Measurements from ENCODE around the gene KANSL1.
"Not testable (repeated sequence)": the region's sequence is repeated elsewhere in the genome, so short reads cannot be mapped to it uniquely, and the experiment has no call there.

The KANSL1 gene

DNA sequence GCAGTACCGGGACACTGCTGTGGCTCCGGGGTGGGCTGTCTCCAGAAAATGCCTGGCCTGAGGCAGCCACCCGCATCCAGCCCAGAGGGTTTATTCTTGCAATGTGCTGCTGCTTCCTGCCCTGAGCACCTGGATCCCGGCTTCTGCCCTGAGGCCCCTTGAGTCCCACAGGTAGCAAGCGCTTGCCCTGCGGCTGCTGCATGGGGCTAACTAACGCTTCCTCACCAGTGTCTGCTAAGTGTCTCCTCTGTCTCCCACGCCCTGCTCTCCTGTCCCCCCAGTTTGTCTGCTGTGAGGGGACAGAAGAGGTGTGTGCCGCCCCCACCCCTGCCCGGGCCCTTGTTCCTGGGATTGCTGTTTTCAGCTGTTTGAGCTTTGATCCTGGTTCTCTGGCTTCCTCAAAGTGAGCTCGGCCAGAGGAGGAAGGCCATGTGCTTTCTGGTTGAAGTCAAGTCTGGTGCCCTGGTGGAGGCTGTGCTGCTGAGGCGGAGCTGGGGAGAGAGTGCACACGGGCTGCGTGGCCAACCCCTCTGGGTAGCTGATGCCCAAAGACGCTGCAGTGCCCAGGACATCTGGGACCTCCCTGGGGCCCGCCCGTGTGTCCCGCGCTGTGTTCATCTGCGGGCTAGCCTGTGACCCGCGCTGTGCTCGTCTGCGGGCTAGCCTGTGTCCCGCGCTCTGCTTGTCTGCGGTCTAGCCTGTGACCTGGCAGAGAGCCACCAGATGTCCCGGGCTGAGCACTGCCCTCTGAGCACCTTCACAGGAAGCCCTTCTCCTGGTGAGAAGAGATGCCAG is 181.3 kb downstream of the KANSL1 start:
- no peak for DNase-seq

DNA sequence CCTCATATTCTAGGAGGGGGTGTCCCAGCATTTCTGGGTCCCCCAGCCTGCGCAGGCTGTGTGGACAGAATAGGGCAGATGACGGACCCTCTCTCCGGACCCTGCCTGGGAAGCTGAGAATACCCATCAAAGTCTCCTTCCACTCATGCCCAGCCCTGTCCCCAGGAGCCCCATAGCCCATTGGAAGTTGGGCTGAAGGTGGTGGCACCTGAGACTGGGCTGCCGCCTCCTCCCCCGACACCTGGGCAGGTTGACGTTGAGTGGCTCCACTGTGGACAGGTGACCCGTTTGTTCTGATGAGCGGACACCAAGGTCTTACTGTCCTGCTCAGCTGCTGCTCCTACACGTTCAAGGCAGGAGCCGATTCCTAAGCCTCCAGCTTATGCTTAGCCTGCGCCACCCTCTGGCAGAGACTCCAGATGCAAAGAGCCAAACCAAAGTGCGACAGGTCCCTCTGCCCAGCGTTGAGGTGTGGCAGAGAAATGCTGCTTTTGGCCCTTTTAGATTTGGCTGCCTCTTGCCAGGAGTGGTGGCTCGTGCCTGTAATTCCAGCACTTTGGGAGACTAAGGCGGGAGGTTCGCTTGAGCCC is 182.5 kb downstream of the KANSL1 start:
- no peak for DNase-seq

DNA sequence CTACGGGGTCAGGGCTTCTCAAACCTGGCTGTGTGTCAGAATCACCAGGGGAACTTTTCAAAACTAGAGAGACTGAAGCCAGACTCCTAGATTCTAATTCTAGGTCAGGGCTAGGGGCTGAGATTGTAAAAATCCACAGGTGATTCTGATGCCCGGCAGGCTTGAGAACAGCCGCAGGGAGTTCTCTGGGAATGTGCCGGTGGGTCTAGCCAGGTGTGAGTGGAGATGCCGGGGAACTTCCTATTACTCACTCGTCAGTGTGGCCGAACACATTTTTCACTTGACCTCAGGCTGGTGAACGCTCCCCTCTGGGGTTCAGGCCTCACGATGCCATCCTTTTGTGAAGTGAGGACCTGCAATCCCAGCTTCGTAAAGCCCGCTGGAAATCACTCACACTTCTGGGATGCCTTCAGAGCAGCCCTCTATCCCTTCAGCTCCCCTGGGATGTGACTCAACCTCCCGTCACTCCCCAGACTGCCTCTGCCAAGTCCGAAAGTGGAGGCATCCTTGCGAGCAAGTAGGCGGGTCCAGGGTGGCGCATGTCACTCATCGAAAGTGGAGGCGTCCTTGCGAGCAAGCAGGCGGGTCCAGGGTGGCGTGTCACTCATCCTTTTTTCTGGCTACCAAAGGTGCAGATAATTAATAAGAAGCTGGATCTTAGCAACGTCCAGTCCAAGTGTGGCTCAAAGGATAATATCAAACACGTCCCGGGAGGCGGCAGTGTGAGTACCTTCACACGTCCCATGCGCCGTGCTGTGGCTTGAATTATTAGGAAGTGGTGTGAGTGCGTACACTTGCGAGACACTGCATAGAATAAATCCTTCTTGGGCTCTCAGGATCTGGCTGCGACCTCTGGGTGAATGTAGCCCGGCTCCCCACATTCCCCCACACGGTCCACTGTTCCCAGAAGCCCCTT is 183.3 kb downstream of the KANSL1 start:
- DNase-seq = no peak

DNA sequence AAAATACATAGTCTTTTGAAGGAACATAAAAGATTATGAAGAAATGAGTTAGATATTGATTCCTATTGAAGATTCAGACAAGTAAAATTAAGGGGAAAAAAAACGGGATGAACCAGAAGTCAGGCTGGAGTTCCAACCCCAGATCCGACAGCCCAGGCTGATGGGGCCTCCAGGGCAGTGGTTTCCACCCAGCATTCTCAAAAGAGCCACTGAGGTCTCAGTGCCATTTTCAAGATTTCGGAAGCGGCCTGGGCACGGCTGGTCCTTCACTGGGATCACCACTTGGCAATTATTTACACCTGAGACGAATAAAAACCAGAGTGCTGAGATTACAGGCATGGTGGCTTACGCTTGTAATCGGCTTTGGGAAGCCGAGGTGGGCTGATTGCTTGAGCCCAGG is 184.6 kb downstream of the KANSL1 start:
- DNase-seq = no peak

DNA sequence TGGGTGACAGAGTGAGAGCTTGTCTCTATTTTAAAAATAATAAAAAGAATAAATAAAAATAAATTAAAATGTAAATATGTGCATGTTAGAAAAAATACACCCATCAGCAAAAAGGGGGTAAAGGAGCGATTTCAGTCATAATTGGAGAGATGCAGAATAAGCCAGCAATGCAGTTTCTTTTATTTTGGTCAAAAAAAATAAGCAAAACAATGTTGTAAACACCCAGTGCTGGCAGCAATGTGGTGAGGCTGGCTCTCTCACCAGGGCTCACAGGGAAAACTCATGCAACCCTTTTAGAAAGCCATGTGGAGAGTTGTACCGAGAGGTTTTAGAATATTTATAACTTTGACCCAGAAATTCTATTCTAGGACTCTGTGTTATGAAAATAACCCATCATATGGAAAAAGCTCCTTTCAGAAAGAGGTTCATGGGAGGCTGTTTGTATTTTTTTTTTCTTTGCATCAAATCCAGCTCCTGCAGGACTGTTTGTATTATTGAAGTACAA is 185.7 kb downstream of the KANSL1 start:
- no peak for DNase-seq

DNA sequence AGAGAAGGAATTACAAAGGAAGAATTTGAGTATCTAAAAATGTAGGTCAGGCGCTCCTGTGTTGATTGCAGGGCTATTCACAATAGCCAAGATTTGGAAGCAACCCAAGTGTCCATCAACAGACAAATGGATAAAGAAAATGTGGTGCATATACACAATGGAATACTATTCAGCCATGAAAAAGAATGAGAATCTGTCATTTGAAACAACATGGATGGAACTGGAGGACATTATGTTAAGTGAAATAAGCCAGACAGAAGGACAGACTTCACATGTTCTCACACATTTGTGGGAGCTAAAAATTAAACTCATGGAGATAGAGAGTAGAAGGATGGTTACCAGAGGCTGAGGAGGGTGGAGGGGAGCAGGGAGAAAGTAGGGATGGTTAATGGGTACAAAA is 187.1 kb downstream of the KANSL1 start:
- DNase-seq = not testable (repeated sequence)

DNA sequence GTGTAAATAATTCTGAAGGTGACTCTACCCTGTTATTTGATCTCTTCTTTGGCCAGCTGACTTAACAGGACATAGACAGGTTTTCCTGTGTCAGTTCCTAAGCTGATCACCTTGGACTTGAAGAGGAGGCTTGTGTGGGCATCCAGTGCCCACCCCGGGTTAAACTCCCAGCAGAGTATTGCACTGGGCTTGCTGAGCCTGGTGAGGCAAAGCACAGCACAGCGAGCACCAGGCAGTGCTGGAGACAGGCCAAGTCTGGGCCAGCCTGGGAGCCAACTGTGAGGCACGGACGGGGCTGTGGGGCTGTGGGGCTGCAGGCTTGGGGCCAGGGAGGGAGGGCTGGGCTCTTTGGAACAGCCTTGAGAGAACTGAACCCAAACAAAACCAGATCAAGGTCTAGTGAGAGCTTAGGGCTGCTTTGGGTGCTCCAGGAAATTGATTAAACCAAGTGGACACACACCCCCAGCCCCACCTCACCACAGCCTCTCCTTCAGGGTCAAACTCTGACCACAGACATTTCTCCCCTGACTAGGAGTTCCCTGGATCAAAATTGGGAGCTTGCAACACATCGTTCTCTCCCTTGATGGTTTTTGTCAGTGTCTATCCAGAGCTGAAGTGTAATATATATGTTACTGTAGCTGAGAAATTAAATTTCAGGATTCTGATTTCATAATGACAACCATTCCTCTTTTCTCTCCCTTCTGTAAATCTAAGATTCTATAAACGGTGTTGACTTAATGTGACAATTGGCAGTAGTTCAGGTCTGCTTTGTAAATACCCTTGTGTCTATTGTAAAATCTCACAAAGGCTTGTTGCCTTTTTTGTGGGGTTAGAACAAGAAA is 189.1 kb downstream of the KANSL1 start:
- DNase-seq = no peak

DNA sequence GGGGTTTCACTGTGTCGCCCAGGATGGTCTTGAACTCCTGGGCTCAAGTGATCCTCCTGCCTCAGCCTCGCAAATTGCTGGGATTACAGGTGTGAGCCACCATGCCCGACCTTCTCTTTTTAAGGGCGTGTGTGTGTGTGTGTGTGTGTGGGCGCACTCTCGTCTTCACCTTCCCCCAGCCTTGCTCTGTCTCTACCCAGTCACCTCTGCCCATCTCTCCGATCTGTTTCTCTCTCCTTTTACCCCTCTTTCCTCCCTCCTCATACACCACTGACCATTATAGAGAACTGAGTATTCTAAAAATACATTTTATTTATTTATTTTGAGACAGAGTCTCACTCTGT is 190.3 kb downstream of the KANSL1 start:
- DNase-seq = no peak

DNA sequence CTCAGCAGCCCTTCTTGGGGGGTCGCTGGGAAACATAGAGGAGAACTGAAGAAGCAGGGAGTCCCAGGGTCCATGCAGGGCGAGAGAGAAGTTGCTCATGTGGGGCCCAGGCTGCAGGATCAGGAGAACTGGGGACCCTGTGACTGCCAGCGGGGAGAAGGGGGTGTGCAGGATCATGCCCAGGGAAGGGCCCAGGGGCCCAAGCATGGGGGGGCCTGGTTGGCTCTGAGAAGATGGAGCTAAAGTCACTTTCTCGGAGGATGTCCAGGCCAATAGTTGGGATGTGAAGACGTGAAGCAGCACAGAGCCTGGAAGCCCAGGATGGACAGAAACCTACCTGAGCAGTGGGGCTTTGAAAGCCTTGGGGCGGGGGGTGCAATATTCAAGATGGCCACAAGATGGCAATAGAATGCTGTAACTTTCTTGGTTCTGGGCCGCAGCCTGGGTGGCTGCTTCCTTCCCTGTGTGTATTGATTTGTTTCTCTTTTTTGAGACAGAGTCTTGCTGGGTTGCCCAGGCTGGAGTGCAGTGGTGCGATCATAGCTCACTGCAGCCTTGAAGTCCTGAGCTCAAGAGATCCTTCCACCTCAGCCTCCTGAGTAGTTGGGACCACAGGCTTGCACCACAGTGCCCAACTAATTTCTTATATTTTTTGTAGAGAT is 190.8 kb downstream of the KANSL1 start:
- DNase-seq = peak; percentile 63

DNA sequence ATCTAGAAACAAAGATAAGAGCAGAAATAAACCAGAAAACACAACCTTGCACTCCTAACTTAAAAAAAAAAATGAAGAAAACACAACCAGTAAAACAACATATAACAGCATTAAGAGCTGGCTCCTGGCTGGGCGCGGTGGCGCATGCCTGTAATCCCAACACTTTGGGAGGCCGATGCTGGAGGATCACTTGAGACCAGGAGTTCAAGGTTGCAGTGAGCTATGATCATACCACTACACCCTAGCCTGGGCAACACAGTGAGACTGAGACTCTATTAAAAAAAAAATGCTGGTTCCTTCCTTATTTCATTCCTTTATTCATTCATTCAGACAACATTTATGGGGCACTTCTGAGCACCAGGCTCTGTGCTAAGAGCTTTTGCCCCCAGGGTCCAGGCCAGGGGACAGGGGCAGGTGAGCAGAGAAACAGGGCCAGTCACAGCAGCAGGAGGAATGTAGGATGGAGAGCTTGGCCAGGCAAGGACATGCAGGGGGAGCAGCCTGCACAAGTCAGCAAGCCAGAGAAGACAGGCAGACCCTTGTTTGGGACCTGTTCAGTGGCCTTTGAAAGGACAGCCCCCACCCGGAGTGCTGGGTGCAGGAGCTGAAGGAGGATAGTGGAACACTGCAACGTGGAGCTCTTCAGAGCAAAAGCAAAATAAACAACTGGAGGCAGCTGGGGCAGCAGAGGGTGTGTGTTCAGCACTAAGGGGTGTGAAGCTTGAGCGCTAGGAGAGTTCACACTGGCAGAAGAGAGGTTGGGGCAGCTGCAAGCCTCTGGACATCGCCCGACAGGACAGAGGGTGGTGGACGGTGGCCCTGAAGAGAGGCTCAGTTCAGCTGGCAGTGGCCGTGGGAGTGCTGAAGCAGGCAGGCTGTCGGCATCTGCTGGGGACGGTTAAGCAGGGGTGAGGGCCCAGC is 191.6 kb downstream of the KANSL1 start:
- no peak for DNase-seq

DNA sequence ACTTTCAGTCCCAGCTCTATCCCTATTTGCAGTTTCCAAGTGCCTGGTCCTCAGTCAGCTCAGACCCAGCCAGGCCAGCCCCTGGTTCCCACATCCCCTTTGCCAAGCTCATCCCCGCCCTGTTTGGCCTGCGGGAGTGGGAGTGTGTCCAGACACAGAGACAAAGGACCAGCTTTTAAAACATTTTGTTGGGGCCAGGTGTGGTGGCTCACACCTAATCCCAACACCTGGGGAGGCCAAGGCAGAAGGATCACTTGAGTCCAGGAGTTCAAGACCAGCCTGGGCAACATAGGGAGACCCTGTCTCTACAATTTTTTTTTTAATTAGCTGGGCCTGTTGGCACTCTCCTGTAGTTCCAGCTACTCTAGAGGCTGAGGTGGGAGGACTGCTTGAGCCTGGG is 192.5 kb downstream of the KANSL1 start:
- no peak for DNase-seq

DNA sequence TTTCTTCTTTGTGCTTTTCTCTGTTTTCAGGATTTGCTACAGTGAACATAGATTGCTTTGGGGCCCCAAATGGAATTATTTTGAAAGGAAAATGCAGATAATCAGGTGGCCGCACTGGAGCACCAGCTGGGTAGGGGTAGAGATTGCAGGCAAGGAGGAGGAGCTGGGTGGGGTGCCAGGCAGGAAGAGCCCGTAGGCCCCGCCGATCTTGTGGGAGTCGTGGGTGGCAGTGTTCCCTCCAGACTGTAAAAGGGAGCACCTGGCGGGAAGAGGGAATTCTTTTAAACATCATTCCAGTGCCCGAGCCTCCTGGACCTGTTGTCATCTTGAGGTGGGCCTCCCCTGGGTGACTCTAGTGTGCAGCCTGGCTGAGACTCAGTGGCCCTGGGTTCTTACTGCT is 192.9 kb downstream of the KANSL1 start:
- DNase-seq = no peak

DNA sequence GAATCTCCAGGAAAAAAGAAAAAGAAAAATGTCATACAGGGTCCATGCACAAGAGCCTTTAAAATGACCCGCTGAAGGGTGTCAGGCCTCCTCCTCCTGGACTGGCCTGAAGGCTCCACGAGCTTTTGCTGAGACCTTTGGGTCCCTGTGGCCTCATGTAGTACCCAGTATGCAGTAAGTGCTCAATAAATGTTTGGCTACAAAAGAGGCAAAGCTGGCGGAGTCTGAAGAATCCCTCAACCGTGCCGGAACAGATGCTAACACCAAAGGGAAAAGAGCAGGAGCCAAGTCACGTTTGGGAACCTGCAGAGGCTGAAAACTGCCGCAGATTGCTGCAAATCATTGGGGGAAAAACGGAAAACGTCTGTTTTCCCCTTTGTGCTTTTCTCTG is 193.3 kb downstream of the KANSL1 start:
- no peak for DNase-seq

DNA sequence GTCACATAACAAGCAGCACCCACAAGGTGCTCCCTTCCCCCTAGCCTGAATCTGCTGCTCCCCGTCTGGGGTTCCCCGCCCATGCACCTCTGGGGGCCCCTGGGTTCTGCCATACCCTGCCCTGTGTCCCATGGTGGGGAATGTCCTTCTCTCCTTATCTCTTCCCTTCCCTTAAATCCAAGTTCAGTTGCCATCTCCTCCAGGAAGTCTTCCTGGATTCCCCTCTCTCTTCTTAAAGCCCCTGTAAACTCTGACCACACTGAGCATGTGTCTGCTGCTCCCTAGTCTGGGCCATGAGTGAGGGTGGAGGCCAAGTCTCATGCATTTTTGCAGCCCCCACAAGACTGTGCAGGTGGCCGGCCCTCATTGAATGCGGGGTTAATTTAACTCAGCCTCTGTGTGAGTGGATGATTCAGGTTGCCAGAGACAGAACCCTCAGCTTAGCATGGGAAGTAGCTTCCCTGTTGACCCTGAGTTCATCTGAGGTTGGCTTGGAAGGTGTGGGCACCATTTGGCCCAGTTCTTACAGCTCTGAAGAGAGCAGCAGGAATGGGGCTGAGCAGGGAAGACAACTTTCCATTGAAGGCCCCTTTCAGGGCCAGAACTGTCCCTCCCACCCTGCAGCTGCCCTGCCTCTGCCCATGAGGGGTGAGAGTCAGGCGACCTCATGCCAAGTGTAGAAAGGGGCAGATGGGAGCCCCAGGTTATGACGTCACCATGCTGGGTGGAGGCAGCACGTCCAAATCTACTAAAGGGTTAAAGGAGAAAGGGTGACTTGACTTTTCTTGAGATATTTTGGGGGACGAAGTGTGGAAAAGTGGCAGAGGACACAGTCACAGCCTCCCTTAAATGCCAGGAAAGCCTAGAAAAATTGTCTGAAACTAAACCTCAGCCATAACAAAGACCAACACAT is 194.0 kb downstream of the KANSL1 start, which contains the start of gene STH:
TSS of gene STH (plus strand) at position 264 of the 913 bp plus-strand sequence. CDS start at position 294, 30 bp downstream.
- DNase-seq = no peak

DNA sequence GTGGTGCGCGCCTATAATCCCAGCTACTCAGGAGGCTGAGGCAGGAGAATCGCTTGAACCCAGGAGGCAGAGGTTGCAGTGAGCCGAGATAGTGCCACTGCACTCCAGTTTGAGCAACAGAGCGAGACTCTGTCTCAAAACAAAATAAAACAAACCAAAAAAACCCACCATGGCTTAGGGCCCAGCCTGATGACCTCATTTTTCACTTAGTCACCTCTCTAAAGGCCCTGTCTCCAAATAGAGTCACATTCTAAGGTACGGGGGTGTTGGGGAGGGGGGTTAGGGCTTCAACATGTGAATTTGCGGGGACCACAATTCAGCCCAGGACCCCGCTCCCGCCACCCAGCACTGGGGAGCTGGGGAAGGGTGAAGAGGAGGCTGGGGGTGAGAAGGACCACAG is 195.6 kb downstream of the KANSL1 start:
- DNase-seq = no peak

DNA sequence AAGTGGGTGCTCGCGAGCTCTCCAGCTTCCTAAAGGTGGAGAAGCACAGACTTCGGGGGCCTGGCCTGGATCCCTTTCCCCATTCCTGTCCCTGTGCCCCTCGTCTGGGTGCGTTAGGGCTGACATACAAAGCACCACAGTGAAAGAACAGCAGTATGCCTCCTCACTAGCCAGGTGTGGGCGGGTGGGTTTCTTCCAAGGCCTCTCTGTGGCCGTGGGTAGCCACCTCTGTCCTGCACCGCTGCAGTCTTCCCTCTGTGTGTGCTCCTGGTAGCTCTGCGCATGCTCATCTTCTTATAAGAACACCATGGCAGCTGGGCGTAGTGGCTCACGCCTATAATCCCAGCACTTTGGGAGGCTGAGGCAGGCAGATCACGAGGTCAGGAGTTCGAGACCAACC is 196.1 kb downstream of the KANSL1 start:
- no peak for DNase-seq

DNA sequence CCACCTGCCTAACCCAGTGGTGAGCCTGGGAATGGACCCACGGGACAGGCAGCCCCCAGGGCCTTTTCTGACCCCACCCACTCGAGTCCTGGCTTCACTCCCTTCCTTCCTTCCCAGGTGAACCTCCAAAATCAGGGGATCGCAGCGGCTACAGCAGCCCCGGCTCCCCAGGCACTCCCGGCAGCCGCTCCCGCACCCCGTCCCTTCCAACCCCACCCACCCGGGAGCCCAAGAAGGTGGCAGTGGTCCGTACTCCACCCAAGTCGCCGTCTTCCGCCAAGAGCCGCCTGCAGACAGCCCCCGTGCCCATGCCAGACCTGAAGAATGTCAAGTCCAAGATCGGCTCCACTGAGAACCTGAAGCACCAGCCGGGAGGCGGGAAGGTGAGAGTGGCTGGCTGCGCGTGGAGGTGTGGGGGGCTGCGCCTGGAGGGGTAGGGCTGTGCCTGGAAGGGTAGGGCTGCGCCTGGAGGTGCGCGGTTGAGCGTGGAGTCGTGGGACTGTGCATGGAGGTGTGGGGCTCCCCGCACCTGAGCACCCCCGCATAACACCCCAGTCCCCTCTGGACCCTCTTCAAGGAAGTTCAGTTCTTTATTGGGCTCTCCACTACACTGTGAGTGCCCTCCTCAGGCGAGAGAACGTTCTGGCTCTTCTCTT is 196.8 kb downstream of the KANSL1 start:
- no peak for DNase-seq

DNA sequence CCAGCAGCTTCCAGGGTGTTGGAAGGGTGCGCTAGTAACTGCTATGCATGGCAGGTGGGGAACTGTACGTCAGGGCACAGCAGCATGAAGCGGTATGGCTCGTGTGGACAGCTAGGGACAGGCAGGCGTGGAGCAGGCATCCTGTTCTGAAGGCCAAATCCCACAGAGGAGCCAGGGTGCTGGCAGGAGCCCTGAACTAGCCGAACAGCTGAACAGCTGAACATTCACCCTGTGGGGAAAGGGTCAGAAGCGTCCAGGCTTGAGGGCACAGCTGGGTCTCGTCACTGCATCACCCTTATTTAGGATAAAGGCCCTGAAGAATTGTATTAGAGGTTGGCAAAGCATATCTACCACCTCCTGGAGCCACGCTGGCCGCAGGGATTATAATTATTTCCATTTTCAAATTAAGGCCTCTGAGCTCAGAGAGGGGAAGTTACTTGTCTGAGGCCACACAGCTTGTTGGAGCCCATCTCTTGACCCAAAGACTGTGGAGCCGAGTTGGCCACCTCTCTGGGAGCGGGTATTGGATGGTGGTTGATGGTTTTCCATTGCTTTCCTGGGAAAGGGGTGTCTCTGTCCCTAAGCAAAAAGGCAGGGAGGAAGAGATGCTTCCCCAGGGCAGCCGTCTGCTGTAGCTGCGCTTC is 197.5 kb downstream of the KANSL1 start:
- DNase-seq = no peak

DNA sequence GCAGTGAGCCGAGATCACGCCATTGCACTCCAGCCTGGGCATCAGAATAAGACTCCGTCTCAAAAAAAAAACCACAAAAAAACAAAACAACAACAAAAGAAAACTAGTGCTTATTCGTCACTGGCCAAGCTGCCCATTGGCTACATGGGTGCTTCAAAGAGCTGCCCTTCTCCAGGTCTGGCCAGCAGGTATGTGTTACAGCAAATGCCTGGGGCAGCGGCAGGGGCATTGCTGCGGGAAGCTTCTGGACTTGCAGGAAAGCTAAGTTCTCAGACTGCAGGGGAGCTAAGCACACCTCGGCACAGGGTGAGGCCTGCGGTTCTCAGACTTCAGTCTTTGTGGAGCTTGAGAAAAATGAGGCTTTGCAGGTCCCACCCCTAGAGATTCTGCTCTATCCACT is 198.2 kb downstream of the KANSL1 start:
- DNase-seq = no peak

All from stimulated activated CD4-positive, alpha-beta T cell treated with anti-CD3 and anti-CD28 coated beads, Interleukin-4, amount 100 ng/mL, for 1 hour (primary cell).